ENCODE data around the gene COX19. TPM values are rescaled to one million over a fixed set of nuclear protein-coding genes. Genes with fewer than 3 reads are reported as not detected.

COX19 gene
- total and polyA plus RNA-seq, 2 experiments from 2014 or later: 11.7 to 12.6 TPM

DNA sequence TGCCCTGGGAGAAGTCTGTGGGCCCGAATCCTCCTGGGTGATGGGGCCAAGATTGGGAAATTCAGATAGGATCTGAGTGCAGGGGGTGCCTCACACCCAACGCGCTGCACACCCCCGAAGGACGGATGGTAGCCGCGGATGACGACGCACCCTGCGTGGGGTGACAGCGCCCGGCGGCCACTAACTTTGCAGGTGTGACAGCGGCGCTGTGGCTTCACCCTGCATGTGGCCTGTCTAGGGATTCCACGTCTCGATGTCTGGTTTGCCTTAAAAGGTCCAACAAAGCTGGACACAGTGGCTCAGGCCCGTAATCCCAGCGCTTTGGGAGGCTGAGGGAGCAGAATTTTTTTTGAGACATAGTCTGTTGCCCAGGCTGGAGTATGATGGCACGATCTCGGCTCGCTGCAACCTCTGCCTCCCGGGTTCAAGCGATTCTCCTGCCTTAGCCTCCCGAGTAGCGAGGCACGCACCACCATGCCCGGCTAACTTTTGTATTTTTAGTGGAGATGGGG, 39.4 kb downstream of the COX19 start:
- no peaks in the 10 kb centered on the region for H4K20me1 ChIP-seq (replicated peaks; ENCODE audit: insufficient read depth)
- no peak overlapping the region for H3K27ac Mint-ChIP-seq
- H3K4me1 ChIP-seq (ENCODE audit: insufficient read depth): no peaks in the 10 kb centered on the region
- no peak for DNase-seq (ENCODE audit: low spot score)
- H3K4me1 Mint-ChIP-seq: no peaks in the 10 kb centered on the region
- no peaks in the 10 kb centered on the region for H3K27me3 ChIP-seq (ENCODE audit: insufficient read depth)
- TF ChIP-seq ZNF114 (CRISPR knock-in tag; IDR thresholded peaks at IDR 0.05) (no peak), JUNB (IDR thresholded peaks at IDR 0.05; ENCODE audit: unreplicated experiment) (no peak), CREB1 (CRISPR knock-in tag; IDR thresholded peaks at IDR 0.05; ENCODE audit: low read depth) (no peak), STAT1 (IDR thresholded peaks at IDR 0.05; ENCODE audit: unreplicated experiment) (no peak), EZH2phosphoT487 (IDR thresholded peaks at IDR 0.05; ENCODE audit: unreplicated experiment) (no peak), ZNF331 (CRISPR knock-in tag; IDR thresholded peaks at IDR 0.05; ENCODE audit: low read depth) (no peak), POLR2AphosphoS5 (IDR thresholded peaks at IDR 0.05; ENCODE audit: low read depth) (no peak), NANOG (IDR thresholded peaks at IDR 0.05; ENCODE audit: borderline replicate concordance) (no peak), EZH2 (IDR thresholded peaks at IDR 0.05; ENCODE audit: low read depth, unreplicated experiment) (no peak)
- TF ChIP-seq, protein P1, sequence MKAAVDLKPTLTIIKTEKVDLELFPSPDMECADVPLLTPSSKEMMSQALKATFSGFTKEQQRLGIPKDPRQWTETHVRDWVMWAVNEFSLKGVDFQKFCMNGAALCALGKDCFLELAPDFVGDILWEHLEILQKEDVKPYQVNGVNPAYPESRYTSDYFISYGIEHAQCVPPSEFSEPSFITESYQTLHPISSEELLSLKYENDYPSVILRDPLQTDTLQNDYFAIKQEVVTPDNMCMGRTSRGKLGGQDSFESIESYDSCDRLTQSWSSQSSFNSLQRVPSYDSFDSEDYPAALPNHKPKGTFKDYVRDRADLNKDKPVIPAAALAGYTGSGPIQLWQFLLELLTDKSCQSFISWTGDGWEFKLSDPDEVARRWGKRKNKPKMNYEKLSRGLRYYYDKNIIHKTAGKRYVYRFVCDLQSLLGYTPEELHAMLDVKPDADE (IDR thresholded peaks at IDR 0.05): no peak
- TF ChIP-seq, protein P2, sequence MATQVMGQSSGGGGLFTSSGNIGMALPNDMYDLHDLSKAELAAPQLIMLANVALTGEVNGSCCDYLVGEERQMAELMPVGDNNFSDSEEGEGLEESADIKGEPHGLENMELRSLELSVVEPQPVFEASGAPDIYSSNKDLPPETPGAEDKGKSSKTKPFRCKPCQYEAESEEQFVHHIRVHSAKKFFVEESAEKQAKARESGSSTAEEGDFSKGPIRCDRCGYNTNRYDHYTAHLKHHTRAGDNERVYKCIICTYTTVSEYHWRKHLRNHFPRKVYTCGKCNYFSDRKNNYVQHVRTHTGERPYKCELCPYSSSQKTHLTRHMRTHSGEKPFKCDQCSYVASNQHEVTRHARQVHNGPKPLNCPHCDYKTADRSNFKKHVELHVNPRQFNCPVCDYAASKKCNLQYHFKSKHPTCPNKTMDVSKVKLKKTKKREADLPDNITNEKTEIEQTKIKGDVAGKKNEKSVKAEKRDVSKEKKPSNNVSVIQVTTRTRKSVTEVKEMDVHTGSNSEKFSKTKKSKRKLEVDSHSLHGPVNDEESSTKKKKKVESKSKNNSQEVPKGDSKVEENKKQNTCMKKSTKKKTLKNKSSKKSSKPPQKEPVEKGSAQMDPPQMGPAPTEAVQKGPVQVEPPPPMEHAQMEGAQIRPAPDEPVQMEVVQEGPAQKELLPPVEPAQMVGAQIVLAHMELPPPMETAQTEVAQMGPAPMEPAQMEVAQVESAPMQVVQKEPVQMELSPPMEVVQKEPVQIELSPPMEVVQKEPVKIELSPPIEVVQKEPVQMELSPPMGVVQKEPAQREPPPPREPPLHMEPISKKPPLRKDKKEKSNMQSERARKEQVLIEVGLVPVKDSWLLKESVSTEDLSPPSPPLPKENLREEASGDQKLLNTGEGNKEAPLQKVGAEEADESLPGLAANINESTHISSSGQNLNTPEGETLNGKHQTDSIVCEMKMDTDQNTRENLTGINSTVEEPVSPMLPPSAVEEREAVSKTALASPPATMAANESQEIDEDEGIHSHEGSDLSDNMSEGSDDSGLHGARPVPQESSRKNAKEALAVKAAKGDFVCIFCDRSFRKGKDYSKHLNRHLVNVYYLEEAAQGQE (IDR thresholded peaks at IDR 0.05; ENCODE audit: unreplicated experiment): no peak
- TF ChIP-seq, protein P3, sequence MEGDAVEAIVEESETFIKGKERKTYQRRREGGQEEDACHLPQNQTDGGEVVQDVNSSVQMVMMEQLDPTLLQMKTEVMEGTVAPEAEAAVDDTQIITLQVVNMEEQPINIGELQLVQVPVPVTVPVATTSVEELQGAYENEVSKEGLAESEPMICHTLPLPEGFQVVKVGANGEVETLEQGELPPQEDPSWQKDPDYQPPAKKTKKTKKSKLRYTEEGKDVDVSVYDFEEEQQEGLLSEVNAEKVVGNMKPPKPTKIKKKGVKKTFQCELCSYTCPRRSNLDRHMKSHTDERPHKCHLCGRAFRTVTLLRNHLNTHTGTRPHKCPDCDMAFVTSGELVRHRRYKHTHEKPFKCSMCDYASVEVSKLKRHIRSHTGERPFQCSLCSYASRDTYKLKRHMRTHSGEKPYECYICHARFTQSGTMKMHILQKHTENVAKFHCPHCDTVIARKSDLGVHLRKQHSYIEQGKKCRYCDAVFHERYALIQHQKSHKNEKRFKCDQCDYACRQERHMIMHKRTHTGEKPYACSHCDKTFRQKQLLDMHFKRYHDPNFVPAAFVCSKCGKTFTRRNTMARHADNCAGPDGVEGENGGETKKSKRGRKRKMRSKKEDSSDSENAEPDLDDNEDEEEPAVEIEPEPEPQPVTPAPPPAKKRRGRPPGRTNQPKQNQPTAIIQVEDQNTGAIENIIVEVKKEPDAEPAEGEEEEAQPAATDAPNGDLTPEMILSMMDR (conservative IDR thresholded peaks at IDR 0.05; ENCODE audit: low read depth in 2 of 2): no peak
- no peaks in the 10 kb centered on the region for H3K79me2 ChIP-seq (replicated peaks; ENCODE audit: insufficient read depth)
- no peak overlapping the region for H3K4me3 ChIP-seq
- H3F3A ChIP-seq (replicated peaks; ENCODE audit: low read depth): no peaks in the 10 kb centered on the region
- H3K36me3 Mint-ChIP-seq (ENCODE audit: low read depth): no peaks in the 10 kb centered on the region
- H3K9me3 Mint-ChIP-seq: peaks cover 4% of the 10 kb centered on the region
- no peak for ATAC-seq
- H3K4me2 ChIP-seq: no peak overlapping the region
- H3K36me3 ChIP-seq (ENCODE audit: insufficient read depth): no peaks in the 10 kb centered on the region
- no peak overlapping the region for H3K27ac ChIP-seq (ENCODE audit: low read depth)
- H3K27me3 Mint-ChIP-seq (ENCODE audit: insufficient read depth, low read depth, poor library complexity): peaks cover 4% of the 10 kb centered on the region
- H3K4me3 Mint-ChIP-seq: no peak overlapping the region
- no peak overlapping the region for H2AFZ ChIP-seq
- H3K9me2 ChIP-seq (ENCODE audit: insufficient read depth): no peaks in the 10 kb centered on the region
